ENCODE data around the gene PLA2G6.

The PLA2G6 gene

GRCh38 chr22:38191055-38191454 is 9.4 kb upstream of the PLA2G6 start (continued):
- TF ChIP-seq, protein P1, sequence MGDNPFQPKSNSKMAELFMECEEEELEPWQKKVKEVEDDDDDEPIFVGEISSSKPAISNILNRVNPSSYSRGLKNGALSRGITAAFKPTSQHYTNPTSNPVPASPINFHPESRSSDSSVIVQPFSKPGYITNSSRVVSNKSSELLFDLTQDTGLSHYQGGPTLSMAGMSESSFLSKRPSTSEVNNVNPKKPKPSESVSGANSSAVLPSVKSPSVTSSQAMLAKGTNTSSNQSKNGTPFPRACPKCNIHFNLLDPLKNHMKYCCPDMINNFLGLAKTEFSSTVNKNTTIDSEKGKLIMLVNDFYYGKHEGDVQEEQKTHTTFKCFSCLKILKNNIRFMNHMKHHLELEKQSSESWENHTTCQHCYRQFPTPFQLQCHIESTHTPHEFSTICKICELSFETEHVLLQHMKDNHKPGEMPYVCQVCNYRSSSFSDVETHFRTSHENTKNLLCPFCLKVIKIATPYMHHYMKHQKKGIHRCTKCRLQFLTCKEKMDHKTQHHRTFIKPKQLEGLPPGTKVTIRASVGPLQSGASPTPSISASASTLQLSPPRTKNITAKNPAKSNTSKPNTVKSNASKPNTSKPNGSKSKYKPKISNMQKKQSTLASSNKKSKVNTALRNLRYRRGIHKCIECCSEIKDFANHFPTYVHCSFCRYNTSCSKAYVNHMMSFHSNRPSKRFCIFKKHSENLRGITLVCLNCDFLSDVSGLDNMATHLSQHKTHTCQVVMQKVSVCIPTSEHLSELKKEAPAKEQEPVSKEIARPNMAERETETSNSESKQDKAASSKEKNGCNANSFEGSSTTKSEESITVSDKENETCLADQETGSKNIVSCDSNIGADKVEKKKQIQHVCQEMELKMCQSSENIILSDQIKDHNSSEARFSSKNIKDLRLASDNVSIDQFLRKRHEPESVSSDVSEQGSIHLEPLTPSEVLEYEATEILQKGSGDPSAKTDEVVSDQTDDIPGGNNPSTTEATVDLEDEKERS (tag by site-specific recombination; IDR thresholded peaks at IDR 0.05), result no peak
- TF ChIP-seq MEIS1 (CRISPR knock-in tag; IDR thresholded peaks at IDR 0.05; ENCODE audit: borderline replicate concordance), result no peak
- no peak for TF ChIP-seq ZNF707 (tag by site-specific recombination; IDR thresholded peaks at IDR 0.05)
- no peak for TF ChIP-seq KLF7 (tag by site-specific recombination; IDR thresholded peaks at IDR 0.05; ENCODE audit: borderline replicate concordance)
- TF ChIP-seq YY1 (tag by site-specific recombination; IDR thresholded peaks at IDR 0.05), result no peak
- no peak for TF ChIP-seq ZNF350 (tag by site-specific recombination; IDR thresholded peaks at IDR 0.05)
- TF ChIP-seq ZFP41 (tag by site-specific recombination; IDR thresholded peaks at IDR 0.05; ENCODE audit: borderline replicate concordance), result no peak
- TF ChIP-seq ZNF184 (tag by site-specific recombination; IDR thresholded peaks at IDR 0.05), result no peak
- no peak for TF ChIP-seq WT1 (tag by site-specific recombination; IDR thresholded peaks at IDR 0.05)
- TF ChIP-seq, protein P2, sequence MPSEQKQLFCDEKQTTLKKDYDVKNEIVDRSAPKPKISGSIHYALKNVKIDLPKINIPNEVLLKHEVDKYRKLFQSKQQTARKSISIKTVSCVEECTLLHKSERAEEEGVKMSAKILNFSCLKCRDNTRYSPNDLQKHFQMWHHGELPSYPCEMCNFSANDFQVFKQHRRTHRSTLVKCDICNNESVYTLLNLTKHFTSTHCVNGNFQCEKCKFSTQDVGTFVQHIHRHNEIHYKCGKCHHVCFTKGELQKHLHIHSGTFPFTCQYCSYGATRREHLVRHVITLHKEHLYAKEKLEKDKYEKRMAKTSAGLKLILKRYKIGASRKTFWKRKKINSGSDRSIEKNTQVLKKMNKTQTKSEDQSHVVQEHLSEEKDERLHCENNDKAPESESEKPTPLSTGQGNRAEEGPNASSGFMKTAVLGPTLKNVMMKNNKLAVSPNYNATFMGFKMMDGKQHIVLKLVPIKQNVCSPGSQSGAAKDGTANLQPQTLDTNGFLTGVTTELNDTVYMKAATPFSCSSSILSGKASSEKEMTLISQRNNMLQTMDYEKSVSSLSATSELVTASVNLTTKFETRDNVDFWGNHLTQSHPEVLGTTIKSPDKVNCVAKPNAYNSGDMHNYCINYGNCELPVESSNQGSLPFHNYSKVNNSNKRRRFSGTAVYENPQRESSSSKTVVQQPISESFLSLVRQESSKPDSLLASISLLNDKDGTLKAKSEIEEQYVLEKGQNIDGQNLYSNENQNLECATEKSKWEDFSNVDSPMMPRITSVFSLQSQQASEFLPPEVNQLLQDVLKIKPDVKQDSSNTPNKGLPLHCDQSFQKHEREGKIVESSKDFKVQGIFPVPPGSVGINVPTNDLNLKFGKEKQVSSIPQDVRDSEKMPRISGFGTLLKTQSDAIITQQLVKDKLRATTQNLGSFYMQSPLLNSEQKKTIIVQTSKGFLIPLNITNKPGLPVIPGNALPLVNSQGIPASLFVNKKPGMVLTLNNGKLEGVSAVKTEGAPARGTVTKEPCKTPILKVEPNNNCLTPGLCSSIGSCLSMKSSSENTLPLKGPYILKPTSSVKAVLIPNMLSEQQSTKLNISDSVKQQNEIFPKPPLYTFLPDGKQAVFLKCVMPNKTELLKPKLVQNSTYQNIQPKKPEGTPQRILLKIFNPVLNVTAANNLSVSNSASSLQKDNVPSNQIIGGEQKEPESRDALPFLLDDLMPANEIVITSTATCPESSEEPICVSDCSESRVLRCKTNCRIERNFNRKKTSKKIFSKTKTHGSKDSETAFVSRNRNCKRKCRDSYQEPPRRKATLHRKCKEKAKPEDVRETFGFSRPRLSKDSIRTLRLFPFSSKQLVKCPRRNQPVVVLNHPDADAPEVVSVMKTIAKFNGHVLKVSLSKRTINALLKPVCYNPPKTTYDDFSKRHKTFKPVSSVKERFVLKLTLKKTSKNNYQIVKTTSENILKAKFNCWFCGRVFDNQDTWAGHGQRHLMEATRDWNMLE (tag by site-specific recombination; conservative IDR thresholded peaks at IDR 0.05; ENCODE audit: low read depth), result no peak
- TF ChIP-seq, protein P3, sequence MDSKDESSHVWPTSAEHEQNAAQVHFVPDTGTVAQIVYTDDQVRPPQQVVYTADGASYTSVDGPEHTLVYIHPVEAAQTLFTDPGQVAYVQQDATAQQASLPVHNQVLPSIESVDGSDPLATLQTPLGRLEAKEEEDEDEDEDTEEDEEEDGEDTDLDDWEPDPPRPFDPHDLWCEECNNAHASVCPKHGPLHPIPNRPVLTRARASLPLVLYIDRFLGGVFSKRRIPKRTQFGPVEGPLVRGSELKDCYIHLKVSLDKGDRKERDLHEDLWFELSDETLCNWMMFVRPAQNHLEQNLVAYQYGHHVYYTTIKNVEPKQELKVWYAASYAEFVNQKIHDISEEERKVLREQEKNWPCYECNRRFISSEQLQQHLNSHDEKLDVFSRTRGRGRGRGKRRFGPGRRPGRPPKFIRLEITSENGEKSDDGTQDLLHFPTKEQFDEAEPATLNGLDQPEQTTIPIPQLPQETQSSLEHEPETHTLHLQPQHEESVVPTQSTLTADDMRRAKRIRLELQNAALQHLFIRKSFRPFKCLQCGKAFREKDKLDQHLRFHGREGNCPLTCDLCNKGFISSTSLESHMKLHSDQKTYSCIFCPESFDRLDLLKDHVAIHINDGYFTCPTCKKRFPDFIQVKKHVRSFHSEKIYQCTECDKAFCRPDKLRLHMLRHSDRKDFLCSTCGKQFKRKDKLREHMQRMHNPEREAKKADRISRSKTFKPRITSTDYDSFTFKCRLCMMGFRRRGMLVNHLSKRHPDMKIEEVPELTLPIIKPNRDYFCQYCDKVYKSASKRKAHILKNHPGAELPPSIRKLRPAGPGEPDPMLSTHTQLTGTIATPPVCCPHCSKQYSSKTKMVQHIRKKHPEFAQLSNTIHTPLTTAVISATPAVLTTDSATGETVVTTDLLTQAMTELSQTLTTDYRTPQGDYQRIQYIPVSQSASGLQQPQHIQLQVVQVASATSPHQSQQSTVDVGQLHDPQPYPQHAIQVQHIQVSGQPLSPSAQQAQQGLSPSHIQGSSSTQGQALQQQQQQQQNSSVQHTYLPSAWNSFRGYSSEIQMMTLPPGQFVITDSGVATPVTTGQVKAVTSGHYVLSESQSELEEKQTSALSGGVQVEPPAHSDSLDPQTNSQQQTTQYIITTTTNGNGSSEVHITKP (tag by site-specific recombination; IDR thresholded peaks at IDR 0.05), result no peak

GRCh38 chr22:38190581-38190980 is 9.0 kb upstream of the PLA2G6 start:
- no peak overlapping the region for H3K4me3 ChIP-seq (ENCODE audit: low read depth, low read length)
- H3K36me3 ChIP-seq (ENCODE audit: control insufficient read depth in 2 of 2, insufficient read depth in 1 of 2, low read length in 2 of 2), result no peaks in the 10 kb centered on the region
- CTCF ChIA-PET, result no interaction called here
- H3K4me1 ChIP-seq (ENCODE audit: control insufficient read depth, insufficient read depth, low read length), result no peaks in the 10 kb centered on the region
- no peaks in the 10 kb centered on the region for H3K9me3 ChIP-seq (ENCODE audit: control insufficient read depth, insufficient read depth, low read depth, low read length)
- H3K27ac ChIP-seq (ENCODE audit: extremely low read depth, low read depth, low read length), result no peak overlapping the region
- TF ChIP-seq ZNF639 (tag by site-specific recombination; IDR thresholded peaks at IDR 0.05), result no peak
- no peak for TF ChIP-seq ZNF398 (tag by site-specific recombination; IDR thresholded peaks at IDR 0.05)
- POLR2A ChIA-PET, result no interaction called here
